OCI-LY7 (cell line): ENCODE results near the gene C16orf92. TPM values are rescaled to one million over a fixed set of nuclear protein-coding genes. Genes with fewer than 3 reads are reported as not detected.
A peak's percentile ranks its signal among the peaks of the same experiment; 100 is the strongest.

ENCODE experiments used
- BruUV-seq: library from RNA; stranded (reverse); fragments of 400-500 nt; replicated peaks from 2 replicates; lab custom pipeline; 2021; lab: Mats Ljungman, UMichigan
- CTCF ChIA-PET: fragments of 300-600 bp; sonication (Branson Sonifier 250); formaldehyde crosslinking; loops from one replicate; lab custom pipeline; 2022; ENCODE audit warnings: antibody characterized with exemption; ENCODE audit not compliant: unreplicated experiment; lab: Charles Lee
- POLR2A ChIA-PET: fragments of 300-600 bp; sonication (Branson Sonifier 250); formaldehyde crosslinking; loops from one replicate; lab custom pipeline; 2022; ENCODE audit warnings: antibody characterized with exemption; lab: Charles Lee
- DNase-seq: peaks from one replicate; pipeline ENCODE4 v3.0.0-alpha.2; 2015; ENCODE audit warnings: low spot score
- H2AFZ ChIP-seq: fragments of 200-600 bp; sonication (generic), shearing (Covaris generic); 2 replicates; pipeline ENCODE4 v1.6.1; 2014; ENCODE audit warnings: mild to moderate bottlenecking, antibody characterized with exemption, low read length, moderate library complexity
- H3K27ac ChIP-seq: fragments of 200-600 bp; sonication (generic); 2 replicates; pipeline ENCODE4 v1.5.1; 2014; ENCODE audit warnings: mixed run types, low read depth, mild to moderate bottlenecking, moderate library complexity, low read length, inconsistent platforms; ENCODE audit not compliant: poor library complexity, severe bottlenecking
- H3K36me3 ChIP-seq: fragments of 200-600 bp; sonication (generic); 2 replicates; pipeline ENCODE4 v1.6.1; 2014; ENCODE audit warnings: mild to moderate bottlenecking, antibody characterized with exemption, low read length, moderate library complexity, mixed read lengths; ENCODE audit not compliant: insufficient read depth
- H3K4me1 ChIP-seq: fragments of 200-600 bp; sonication (generic); 2 replicates; pipeline ENCODE4 v1.5.1; 2014; ENCODE audit warnings: mild to moderate bottlenecking, low read length; ENCODE audit not compliant: insufficient read depth, poor library complexity, severe bottlenecking
- H3K4me2 ChIP-seq: fragments of 200-600 bp; sonication (generic); 2 replicates; pipeline ENCODE4 v1.6.1; 2014; ENCODE audit warnings: mild to moderate bottlenecking, low read length
- H3K4me3 ChIP-seq: fragments of 200-600 bp; sonication (generic); 2 replicates; pipeline ENCODE4 v1.5.1; 2014; ENCODE audit warnings: mild to moderate bottlenecking, low read depth, low read length; ENCODE audit not compliant: poor library complexity, severe bottlenecking
- H3K79me2 ChIP-seq: fragments of 200-600 bp; sonication (generic); 2 replicates; pipeline ENCODE4 v1.6.1; 2016; ENCODE audit warnings: low read depth, mild to moderate bottlenecking, low read length, moderate library complexity, mixed read lengths; ENCODE audit not compliant: insufficient read depth
- H3K9me2 ChIP-seq: fragments of 200-600 bp; sonication (generic); 2 replicates; pipeline ENCODE4 v1.6.1; 2016; ENCODE audit warnings: mild to moderate bottlenecking, low read length, mixed read lengths; ENCODE audit not compliant: insufficient read depth
- H3K9me3 ChIP-seq: fragments of 200-600 bp; sonication (generic); 2 replicates; pipeline ENCODE4 v1.6.1; 2014; ENCODE audit warnings: mild to moderate bottlenecking, mixed run types, low read length, mixed read lengths
- H4K20me1 ChIP-seq: fragments of 200-600 bp; sonication (generic); 2 replicates; pipeline ENCODE4 v1.6.1; 2014; ENCODE audit warnings: mild to moderate bottlenecking, antibody characterized with exemption, low read length, moderate library complexity, mixed read lengths; ENCODE audit not compliant: insufficient read depth
- EZH2phosphoT487 ChIP-seq: fragments of 200-600 bp; sonication (generic); IDR thresholded peaks from 2 replicates; pipeline ENCODE4 v1.6.1; 2018; ENCODE audit warnings: low read depth, borderline replicate concordance, mild to moderate bottlenecking, mixed run types, antibody characterized with exemption, low read length, moderate library complexity, mixed read lengths
- intact Hi-C: fragments of 100-400 bp; cut with micrococcal nuclease; formaldehyde crosslinking; loops from one replicate; pipeline ENCODE4 v1.10.0; 2022; ENCODE audit not compliant: unreplicated experiment
- total RNA-seq, 2 experiments: library from RNA; depleted of rRNA in 1 of 2; stranded (reverse); fragments of >200 nt in 1 of 2; shearing (Covaris generic) in 1 of 2; gene quantifications; 2 replicates each; pipeline ENCODE4 v1.2.3, GENCODE V29; 2014 to 2022
- TF ChIP-seq, protein P1 (sequence below): fragments of 200-600 bp; sonication (generic); conservative IDR thresholded peaks from 2 replicates; pipeline ENCODE4 v1.5.1; 2014; ENCODE audit warnings: mild to moderate bottlenecking, antibody characterized with exemption, low read length, moderate library complexity, mixed read lengths

Gene C16orf92
- total RNA-seq, 2 experiments from 2014 or later, result not detected

DNA sequence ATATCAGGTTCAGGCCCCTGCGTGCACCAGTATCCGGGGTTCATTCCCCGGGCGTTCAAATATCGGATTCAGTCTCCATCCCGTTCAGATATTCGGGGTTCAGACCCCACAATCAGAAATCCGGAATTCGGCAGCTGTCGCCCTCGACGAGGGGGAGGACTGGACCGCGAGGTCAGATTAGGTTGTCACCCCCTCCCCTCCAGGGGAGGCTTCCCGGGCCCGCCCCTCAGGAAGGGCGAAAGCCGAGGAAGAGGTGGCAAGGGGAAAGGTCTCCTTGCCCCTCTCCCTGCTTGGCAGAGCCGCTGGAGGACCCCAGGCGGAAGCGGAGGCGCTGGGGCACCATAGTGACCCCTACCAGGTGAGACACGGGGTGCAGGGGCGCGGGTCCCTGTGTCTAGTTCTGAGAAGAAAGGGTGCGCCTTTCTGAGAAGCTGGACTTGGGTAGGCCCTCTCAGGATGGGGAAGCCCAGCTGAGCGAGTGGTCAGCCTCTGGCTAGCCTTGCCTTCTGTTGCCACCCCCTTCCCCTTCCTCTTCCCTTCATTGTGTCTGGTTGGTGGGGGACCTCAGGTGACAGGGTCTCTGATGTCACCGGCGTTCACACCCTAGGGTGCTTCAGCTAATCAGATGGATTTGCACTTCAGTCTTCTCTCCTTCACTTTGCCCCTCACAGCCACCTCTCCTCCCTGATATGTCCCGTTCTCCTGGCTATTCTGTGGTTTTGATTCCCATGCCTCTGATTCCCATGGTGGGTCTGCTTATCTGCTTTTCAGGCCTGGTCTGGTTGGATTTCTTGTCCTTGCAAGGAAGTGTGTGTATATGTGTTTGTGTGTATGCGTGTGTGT is 48.5 kb upstream of the C16orf92 start:
- intact Hi-C loops, result loop anchor here (5.0 kb wide), 1 partner anchor 157 kb away; the partner anchor contains the start of gene PAGR1
- CTCF ChIA-PET, result interaction anchor here (0.5 to 0.6 kb wide), 2 partner anchors 181 to 231 kb away, joined by 3 read pairs; no protein-coding TSS in a partner anchor
- peak overlapping the region; percentile 69 for H3K27ac ChIP-seq
- H2AFZ ChIP-seq, result peak overlapping the region; percentile 75; the same call in 1 of the 2 replicates
- TF ChIP-seq, protein P1, sequence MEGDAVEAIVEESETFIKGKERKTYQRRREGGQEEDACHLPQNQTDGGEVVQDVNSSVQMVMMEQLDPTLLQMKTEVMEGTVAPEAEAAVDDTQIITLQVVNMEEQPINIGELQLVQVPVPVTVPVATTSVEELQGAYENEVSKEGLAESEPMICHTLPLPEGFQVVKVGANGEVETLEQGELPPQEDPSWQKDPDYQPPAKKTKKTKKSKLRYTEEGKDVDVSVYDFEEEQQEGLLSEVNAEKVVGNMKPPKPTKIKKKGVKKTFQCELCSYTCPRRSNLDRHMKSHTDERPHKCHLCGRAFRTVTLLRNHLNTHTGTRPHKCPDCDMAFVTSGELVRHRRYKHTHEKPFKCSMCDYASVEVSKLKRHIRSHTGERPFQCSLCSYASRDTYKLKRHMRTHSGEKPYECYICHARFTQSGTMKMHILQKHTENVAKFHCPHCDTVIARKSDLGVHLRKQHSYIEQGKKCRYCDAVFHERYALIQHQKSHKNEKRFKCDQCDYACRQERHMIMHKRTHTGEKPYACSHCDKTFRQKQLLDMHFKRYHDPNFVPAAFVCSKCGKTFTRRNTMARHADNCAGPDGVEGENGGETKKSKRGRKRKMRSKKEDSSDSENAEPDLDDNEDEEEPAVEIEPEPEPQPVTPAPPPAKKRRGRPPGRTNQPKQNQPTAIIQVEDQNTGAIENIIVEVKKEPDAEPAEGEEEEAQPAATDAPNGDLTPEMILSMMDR, result no peak
- TF ChIP-seq EZH2phosphoT487, result no peak
- BruUV-seq, result no TSS peak
- H3K9me3 ChIP-seq, result no peaks in the 10 kb centered on the region
- no peaks in the 10 kb centered on the region for H3K9me2 ChIP-seq
- H3K79me2 ChIP-seq, result peaks cover 34% of the 10 kb centered on the region
- H3K4me1 ChIP-seq, result peaks cover 34% of the 10 kb centered on the region
- H3K4me3 ChIP-seq, result peak overlapping the region; percentile 99
- DNase-seq, result no peak
- H4K20me1 ChIP-seq, result 0 out of 2 replicates have a peak, but pooled peaks cover 12% of the 10 kb centered on the region
- peak overlapping the region; percentile 100 for H3K4me2 ChIP-seq
- peaks cover 46% of the 10 kb centered on the region for H3K36me3 ChIP-seq
- POLR2A ChIA-PET, result interaction anchor here (0.5 to 3.8 kb wide), 8 partner anchors 11 to 242 kb away, joined by 3 to 56 read pairs (median 3); partner anchors contain the start of gene TMEM219

DNA sequence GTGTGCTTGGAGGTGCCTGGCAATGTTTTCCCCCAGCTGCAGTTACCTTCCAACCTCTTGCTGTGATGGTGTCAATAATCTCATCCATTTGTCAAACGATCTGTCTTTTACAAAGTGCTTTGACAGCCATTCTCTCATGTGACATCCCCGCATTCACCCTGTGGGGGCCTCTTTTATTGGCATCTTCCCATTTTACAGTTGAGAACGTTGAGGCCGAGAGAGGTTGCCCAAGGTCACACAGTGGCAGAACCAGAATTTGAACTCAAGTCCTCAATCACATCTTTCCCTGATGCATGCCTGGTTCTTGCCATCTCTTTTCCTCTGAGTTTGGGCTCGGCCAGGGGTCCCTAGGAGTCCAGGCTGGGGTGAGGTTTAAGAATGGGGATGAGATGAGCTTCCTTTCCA is 47.9 kb upstream of the C16orf92 start:
- ChIA-PET POLR2A (interaction anchor here (0.5 to 2.1 kb wide), 6 partner anchors 11 to 242 kb away, joined by 3 to 7 read pairs (median 4); partner anchors contain the start of genes HIRIP3, KCTD13 and TMEM219), CTCF (interaction anchor here (0.6 kb wide), 1 partner anchor 231 kb away, joined by 3 read pairs; no protein-coding TSS in a partner anchor)
- peaks cover 34% of the 10 kb centered on the region for H3K4me1 ChIP-seq
- H3K27ac ChIP-seq, result peak overlapping the region; percentile 6
- no TSS peak for BruUV-seq
- H3K36me3 ChIP-seq, result peaks cover 48% of the 10 kb centered on the region
- no peak overlapping the region for H2AFZ ChIP-seq
- 0 out of 2 replicates have a peak, but pooled peaks cover 12% of the 10 kb centered on the region for H4K20me1 ChIP-seq
- no peaks in the 10 kb centered on the region for H3K9me3 ChIP-seq
- intact Hi-C loops, result no loop called here
- H3K79me2 ChIP-seq, result peaks cover 34% of the 10 kb centered on the region
- TF ChIP-seq, protein P1, result no peak
- TF ChIP-seq EZH2phosphoT487, result no peak
- H3K4me2 ChIP-seq, result peak overlapping the region; percentile 100
- no peaks in the 10 kb centered on the region for H3K9me2 ChIP-seq
- DNase-seq, result no peak
- H3K4me3 ChIP-seq, result peak overlapping the region; percentile 99
